NCI-H2081 treated with DMSO at 0.1 percent for 48 hours (cell line): Measurements from ENCODE around the gene TSPO2.

ENCODE experiments used
- DNase-seq: peaks from one replicate; lab custom pipeline; 2025; lab: John Stamatoyannopoulos, UW

Gene TSPO2

GRCh38 chr6:41075651-41076626, 33.7 kb downstream of the TSPO2 start:
- no peak for DNase-seq

DNA sequence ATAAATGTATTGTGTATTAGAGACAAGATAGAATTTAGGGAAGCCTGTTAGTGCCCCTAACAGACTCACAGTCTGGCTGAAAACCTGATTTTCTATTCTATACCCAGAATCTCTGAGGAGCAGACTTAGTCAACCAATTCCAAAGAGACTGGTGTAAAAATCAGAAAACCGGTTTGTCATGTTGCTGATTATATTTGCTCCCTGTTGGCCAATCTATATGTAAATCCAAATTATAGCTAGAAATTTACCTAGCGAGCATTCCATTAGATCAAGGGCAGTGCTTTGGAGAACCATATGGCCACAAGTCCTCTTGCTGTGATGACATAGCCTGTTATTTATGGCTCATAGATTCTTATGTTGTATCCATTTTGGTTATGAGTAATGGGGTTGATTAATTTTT, 35.3 kb downstream of the TSPO2 start:
- DNase-seq = no peak

GRCh38 chr6:41078101-41078500, 35.8 kb downstream of the TSPO2 start:
- DNase-seq = no peak

GRCh38 chr6:41079080-41079479, 36.8 kb downstream of the TSPO2 start:
- no peak for DNase-seq

- no peak for DNase-seq
These were observed 38.4 kb downstream of the TSPO2 start for GRCh38 chr6:41080621-41081020.

GRCh38 chr6:41083072-41083471, 40.8 kb downstream of the TSPO2 start:
- DNase-seq = no peak

DNA sequence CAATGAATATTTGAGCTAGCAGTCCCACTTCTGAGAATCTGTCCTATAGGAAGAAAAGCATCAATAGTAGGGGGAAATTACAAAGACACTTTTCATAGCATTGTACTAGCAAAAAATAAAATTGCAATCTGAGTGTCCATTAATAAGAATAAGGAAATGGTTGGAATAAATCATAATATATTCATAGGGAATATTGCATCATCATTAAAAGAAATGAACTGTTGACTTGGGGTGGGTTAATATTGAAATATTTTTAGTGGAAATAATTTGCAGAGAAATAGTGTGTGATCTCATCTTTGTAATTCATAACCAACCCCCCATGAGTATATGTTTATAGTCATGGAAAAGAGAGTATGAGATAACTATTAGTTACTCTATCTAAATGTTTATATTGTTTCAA, 42.9 kb downstream of the TSPO2 start:
- DNase-seq = no peak

GRCh38 chr6:41088451-41088850, 46.2 kb downstream of the TSPO2 start:
- DNase-seq = no peak

GRCh38 chr6:41090841-41091761, 48.8 kb downstream of the TSPO2 start:
- DNase-seq = no peak

DNA sequence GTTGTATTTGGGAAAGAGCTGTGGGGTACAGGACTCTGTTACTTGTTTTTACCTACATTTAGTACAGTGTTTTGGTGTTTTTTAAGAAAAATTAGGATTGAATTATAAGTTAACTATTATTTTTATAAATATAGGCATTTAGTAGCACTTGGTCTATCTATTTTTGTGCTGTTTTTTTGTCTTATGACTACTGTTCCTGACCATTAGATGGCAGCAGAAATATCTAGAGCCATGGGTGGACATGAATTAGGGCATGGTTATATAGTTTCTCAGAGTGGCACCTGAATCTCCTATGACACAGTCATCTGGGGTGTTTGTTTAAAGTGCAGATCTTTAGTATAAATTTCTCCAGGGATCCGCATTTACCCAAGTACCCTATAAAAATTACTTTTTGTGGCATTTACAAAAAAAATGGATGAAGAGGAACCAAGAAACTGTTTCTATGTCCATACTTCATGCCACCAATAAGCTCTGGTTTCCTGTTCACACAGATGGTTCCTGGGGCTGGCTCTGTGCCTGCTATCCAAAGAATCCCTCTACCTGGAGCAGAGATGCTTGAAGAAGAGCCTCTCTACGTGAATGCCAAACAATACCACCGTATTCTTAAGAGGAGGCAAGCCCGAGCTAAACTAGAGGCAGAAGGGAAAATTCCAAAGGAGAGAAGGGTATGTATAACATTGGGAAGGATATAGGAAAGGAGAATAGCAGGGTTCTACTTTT, 50.3 kb downstream of the TSPO2 start:
- DNase-seq = no peak

DNA sequence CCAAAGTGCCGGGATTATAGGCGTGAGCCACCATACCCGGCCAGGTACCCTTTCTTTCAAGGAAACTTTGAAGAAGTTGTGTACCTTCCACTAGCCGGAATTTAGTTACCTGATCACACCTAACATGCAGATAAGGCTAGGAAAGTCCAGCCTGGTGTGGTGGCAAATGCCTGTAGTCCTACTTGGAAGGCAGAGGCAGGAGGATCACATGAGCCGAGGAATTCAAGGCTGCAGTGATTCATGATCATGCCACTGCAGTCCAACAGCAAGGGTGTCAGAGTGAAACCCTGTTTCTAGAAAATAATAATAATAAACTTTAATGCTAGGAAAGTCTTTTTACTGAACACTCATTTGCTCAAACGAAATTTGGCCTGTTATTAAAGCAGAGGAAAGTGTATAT, 51.5 kb downstream of the TSPO2 start:
- no peak for DNase-seq
